Umbilical cord (tissue), 2 donors: ENCODE results near the gene TMCC1. TPM values are rescaled to one million over a fixed set of nuclear protein-coding genes. Genes with fewer than 3 reads are reported as not detected.

Experiments
- DNase-seq: peaks from one replicate; pipeline ENCODE4 v3.0.0-alpha.2; 2015; ENCODE audit warnings: low spot score
- total RNA-seq: library from RNA; depleted of rRNA; stranded (reverse); fragments of >200 nt; gene quantifications from one replicate; pipeline ENCODE4 v1.2.3, GENCODE V29; 2014; ENCODE audit warnings: low replicate concordance; ENCODE audit not compliant: insufficient read depth

TMCC1 gene
- total RNA-seq, 1 donor from 2014 or later, result 45.3 TPM

GRCh38 chr3:129624347-129625071 is 269.0 kb downstream of the TMCC1 start:
- DNase-seq, result no peak

- peak; percentile 69 for DNase-seq
Observed at GRCh38 chr3:129623447-129624118, 269.9 kb downstream of the TMCC1 start.

- DNase-seq, result no peak
Observed at GRCh38 chr3:129622933-129623332, 270.6 kb downstream of the TMCC1 start.

- no peak for DNase-seq
Observed at GRCh38 chr3:129622226-129622874, 271.2 kb downstream of the TMCC1 start.

GRCh38 chr3:129621626-129622225 is 271.8 kb downstream of the TMCC1 start:
- no peak for DNase-seq

GRCh38 chr3:129620828-129621559 is 272.5 kb downstream of the TMCC1 start:
- no peak for DNase-seq

GRCh38 chr3:129619726-129620162 is 273.8 kb downstream of the TMCC1 start:
- DNase-seq, result no peak

GRCh38 chr3:129618901-129619671 is 274.4 kb downstream of the TMCC1 start:
- DNase-seq, result no peak

- DNase-seq, result no peak
Observed at GRCh38 chr3:129618186-129618820, 275.2 kb downstream of the TMCC1 start.

GRCh38 chr3:129617381-129618185 is 275.9 kb downstream of the TMCC1 start:
- DNase-seq, result no peak

GRCh38 chr3:129616713-129617112 is 276.8 kb downstream of the TMCC1 start:
- no peak for DNase-seq

GRCh38 chr3:129616291-129616690 is 277.2 kb downstream of the TMCC1 start:
- DNase-seq, result no peak

- DNase-seq, result no peak
Observed at GRCh38 chr3:129615751-129616281, 277.7 kb downstream of the TMCC1 start.

GRCh38 chr3:129614927-129615363 is 278.6 kb downstream of the TMCC1 start:
- DNase-seq, result no peak

GRCh38 chr3:129614435-129614834 is 279.1 kb downstream of the TMCC1 start:
- no peak for DNase-seq

- DNase-seq, result no peak
Observed at GRCh38 chr3:129613367-129613740, 280.2 kb downstream of the TMCC1 start.

- DNase-seq, result no peak
Observed at GRCh38 chr3:129612534-129613366, 280.8 kb downstream of the TMCC1 start.
